GM10847 (cell line): ENCODE results near the gene SAXO1.

Source experiments
- POLR2A ChIP-seq: IDR thresholded peaks from 2 replicates; pipeline ENCODE4 v1.6.1; 2011; ENCODE audit not compliant: insufficient read length; ENCODE audit errors: extremely low read depth

The SAXO1 gene

DNA sequence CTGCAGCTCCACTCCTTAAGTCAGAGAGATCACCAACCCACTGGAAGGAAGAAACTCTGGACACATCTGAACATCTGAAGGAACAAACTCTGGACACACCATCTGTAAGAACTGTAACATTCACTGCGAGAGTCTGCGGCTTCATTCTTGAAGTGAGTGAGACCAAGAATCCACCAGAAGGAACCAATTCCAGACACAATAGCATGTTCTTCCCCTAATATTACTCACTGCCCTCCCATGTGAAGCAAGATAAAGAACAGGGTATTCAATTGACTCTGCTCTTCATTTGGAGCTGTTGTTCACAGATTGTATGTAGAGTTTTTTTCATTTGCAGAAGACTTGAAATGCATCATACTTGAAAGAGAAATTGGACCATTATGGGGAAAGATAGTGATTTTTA lies 10.8 kb downstream of the SAXO1 start:
- TF ChIP-seq POLR2A = no peak

DNA sequence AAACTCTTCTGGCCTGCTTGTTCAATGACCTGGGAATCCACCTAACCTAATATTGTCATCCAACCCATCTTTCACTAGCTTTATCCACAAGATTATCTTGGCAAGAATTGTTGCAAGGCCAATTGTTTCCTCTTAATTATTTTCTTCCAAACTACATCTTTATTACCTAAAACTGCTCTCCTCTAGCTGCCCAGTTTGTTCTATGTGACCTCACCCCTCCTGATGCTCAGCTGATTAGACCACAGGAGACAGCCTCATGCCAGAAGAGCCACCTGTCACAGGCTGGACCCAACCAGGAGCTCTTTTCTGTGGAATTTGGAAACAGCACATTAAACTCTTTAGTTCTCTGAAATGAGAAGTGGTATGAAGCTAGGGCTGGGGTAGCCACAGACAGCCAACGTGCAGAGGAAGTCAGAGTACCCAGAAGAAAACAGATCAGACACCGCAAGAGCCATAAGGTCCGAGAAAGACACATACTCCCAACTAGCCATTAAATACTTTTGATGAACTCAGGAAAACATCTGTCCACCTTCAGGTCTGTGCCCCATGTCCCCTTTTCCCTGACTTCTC lies 12.0 kb downstream of the SAXO1 start:
- no peak for TF ChIP-seq POLR2A

DNA sequence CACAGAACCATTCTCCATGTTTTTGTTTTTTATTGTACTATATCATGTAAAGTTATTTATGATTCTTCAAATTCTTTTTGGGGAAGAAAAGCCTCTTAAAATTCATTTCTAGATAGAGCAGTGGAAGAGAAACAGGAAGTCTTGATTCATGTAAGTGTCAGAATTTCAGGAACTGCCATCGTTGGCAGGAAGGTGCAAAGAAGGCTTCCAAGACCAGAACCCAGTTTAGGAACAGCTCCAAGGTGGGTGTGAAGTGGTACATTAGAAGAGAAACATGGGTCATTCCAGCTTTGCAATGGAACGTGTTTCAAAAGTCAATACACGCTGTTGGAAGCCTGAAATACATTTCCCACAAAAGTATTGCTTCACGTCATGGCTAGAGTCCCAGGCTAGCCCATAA lies 14.8 kb downstream of the SAXO1 start:
- no peak for TF ChIP-seq POLR2A

DNA sequence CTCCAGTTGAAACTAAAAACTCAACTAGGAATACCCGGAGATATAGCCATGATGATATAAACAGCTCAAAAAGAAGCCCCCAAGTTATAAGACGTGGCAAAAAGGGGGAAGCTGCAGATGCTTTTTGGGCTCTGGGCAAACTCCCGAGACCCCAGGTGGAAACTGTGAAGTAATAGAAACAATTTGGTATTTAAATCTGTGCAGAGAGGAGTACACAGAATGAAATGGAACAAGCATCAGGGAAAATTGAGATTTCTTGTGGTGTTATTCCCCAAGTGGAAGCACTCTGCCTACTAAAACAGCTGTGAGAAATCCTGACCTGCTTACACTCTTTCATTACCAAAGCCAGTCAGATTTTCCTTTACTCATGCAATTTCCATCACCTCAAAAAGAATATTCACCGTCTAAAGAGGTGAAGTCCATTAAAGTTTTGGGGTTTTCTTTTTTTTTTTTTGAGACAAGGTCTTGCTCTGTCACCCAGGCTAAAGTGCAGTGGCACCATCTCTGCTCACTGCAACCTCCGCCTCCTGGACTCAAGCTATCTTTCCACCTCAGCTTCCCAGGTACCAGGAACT lies 23.5 kb downstream of the SAXO1 start:
- no peak for TF ChIP-seq POLR2A

DNA sequence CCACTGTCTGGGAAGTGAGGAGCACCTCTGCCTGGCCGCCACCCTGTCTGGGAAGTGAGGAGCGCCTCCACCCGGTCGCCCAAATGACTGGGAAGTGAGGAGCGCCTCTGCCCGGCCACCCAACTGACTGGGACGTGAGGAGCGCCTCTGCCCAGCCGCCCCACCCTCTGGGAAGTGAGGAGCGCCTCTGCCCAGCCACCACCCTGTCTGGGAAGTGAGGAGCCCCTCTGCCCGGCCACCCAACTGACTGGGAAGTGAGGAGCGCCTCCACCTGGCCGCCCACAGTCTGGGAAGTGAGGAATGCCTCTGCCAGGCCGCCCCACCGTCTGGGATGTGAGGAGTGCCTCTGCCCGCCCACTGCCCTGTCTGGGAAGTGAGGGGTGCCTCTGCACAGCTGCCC lies 32.9 kb downstream of the SAXO1 start:
- TF ChIP-seq POLR2A = no peak

DNA sequence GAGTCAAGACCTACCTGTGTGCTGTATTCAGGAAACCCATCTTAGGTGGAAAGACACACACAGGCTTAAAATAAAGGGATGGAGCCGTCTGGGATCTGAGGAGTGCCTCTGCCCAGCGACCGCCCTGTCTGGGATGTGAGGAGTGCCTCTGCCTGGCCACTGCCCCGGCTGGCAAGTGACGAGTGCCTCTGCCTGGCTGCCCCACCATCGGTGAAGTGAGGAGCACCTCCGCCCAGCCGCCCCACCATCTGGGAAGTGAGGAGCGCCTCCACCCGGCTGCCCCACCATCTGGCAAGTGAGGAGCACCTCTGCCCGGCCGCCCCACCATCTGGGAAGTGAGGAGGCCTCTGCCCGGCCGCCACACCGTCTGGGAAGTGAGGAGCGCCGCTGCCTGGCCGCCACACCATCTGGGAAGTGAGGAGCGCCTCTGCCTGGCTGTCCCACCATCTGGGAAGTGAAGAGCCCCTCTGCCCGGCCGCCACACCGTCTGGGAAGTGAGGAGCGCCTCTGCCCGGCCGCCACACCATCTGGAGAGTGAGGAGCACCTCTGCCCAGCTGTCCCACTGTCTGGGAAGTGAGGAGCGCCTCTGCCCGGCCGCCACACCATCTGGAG lies 33.7 kb downstream of the SAXO1 start:
- TF ChIP-seq POLR2A = no peak

DNA sequence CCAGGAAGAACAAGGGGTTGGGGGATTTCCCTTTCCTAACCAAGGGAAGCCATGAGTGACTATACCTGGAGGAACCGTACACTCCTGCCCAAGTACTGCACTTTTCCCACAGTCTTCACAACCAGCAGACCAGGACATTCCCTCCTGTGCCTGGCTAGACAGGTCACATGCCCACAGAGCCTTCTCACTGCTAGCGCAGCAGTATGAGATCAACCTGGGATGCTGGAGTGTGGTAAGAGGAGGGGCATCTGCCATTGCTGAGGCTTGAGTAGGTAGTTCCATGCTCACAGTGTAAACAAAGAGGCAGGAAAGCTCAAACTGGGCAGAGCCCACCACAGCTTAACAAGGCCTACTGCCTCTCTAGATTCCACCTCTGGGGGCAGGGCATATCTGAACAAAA lies 35.9 kb downstream of the SAXO1 start:
- no peak for TF ChIP-seq POLR2A

DNA sequence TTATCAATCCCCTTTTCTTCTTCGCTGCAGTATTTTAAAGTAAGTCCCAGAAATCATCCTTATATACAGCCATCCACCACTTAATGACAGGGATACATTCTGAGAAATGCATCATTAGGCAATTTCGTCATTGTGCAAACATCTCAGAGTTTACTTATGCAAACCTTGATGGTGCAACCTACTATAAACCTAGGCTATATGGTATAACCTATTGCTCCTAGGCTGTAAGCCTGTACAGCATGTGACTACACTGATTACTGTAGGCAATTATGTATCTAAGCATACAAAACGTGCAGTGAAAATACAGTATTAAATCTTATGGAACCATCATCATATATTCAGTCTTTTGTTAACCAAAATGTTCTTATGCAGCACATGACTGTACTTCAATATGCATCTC lies 36.8 kb downstream of the SAXO1 start:
- no peak for TF ChIP-seq POLR2A

DNA sequence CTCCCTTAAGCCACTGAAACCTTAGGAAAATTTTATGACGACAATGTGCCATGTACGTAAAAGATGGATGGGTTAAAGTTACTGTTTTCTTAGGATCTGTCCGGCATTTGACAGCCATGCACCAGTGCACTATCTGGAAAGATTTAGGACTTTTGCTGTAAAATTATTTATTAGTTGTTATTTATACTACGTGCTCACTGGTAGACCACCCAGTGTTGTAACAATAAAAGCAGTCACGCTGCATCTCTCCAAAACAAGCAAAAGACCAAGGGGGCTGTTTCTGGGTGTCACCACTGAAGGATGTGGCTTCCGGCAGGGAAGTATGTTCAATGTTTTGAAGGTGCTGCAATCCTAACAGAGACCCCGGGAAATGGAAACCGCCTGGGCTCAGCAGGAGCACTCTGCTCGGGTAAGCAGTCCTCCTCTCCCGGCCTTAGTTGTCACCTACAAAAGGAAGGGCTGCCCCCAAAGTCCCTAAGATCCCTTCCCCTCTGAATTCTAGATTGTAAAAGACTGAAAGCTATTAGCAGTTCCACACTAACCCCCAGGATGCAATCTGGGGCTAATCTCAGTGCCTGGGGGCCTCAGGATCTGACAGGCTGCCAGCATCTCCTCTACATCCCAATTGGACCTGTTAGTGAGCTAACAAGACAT lies 38.6 kb downstream of the SAXO1 start:
- no peak for TF ChIP-seq POLR2A

DNA sequence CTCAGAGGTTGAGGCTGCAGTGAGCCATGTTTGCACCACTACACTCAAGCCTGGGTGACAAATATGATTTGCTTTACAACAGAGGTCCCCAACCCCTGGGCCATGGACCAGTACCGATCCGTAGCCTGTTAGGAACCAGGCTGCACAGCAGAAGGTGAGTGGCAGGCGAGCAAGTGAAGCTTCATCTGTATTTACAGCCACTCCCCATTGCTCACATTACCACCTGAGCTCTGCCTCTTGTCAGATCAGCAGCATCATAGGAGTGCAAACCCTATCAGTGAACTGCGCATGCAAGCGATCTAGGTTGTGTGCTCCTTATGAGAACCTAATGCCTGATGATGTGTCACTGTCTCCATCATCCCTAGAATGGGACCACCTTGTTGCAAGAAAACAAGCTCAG lies 42.5 kb downstream of the SAXO1 start:
- TF ChIP-seq POLR2A = no peak

DNA sequence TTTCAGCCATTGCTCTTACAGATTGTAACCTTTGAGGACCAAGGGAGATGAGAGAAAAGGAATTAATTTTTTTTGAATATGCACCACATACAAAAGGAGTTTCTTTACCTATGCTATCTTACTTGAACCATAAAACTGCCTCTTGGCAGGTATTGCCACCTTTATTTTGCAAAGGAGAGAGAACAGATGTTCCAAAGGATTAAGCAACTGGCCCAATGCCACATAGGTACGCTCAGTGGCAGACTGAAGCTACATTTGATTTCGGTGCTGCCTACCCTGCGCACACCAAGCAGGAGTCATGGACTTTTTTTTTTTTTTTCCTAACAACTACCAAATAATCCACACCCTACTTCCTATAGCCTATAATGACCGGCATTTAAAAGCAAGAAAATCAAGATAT lies 43.1 kb downstream of the SAXO1 start:
- TF ChIP-seq POLR2A = no peak

DNA sequence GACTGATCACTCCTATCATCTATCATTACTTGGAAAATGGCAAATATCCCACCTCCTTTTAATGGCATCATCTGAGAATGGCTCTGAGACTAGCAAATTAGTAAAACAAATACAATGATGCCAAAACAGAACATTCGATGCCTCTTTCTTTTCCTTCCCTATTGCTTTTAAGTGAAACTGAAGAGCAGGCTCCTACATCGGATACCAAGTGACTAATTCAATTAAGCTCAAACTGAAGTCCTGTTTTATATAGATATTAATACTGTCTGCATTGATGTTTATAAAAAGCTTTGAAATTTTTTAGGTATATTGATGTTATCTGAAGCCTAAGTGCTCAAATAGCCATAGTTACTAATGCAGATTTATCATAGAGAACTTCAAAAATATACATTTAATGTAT lies 43.9 kb downstream of the SAXO1 start:
- TF ChIP-seq POLR2A = no peak

DNA sequence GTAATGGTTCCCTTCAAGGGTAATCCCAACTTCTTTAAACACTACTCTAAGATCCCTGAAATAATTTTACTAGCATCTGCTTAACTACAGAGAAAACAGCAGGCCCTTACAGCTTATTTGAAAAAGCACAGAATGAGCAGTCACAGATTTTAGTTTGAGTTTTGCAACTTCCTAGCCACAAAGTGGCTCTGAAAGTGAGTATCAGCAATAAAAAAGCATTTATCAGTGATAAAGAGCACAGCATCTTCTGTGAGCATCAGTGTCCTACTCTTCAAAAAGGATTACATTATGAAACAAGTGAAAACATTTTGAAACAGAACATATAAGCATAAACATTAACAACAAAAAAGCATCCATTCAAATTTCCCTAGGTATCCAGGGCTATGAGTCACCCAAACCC lies 45.0 kb downstream of the SAXO1 start:
- TF ChIP-seq POLR2A = no peak

DNA sequence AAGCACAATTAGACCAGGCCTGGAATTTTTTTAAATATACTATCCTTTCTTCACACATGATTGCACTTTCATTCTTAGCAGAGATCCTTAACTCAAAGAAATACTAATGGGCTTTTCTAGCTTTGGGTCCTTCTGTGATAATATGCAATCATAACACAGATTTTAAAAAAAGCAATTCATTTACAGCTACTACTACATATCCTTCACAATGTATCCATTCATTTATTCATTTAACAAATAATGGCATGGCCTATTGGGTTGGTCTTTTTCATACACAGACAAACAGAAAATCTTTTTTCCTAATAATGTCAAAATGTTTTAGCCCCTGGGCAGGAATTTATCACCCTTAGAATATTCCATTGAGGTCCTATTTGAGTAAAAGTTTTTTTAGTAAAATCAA lies 47.0 kb downstream of the SAXO1 start:
- TF ChIP-seq POLR2A = no peak

DNA sequence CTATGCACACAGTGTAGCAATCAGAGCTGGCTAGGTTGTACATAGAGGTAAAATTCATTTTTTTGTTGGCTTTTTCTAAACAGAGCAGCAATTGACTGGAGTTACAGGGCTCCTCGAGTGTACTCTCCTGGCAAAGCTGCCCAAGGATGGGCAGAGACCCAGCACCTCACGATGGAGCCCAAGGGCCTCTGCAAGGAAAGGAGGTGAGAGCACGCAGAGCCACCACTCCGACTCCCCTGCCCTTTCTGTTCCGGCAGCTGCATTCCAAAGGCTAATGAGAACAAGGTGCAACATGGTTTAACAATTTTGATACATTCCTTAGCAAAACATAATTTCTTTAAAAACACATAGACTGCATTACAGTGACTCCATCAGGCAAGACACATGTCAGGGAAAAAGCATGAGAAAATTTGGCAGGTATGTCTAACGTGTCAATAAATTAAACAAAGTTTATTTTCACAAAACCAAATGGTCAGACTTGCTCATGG lies 47.5 kb downstream of the SAXO1 start:
- TF ChIP-seq POLR2A = no peak

DNA sequence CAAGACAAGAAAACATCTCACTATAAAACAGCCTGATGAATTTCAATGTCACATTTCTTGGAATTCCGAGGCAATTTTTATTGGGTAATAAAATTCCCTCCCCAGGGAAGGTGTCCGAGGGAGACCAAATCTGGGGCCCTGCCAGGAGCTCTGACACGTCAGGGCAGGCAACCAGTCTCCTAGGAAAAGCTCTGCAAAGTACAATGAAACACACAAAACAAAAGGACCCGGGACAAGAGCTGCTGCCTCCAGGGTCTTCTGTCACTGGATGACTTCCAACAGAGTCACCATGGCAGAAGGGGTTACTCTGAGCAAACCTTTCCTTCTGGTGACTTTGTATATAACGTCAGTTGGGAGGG lies 50.8 kb downstream of the SAXO1 start:
- TF ChIP-seq POLR2A = no peak
